Thyroid gland (tissue), 4 donors: ENCODE data around the gene SETD2. TPM values are rescaled to one million over a fixed set of nuclear protein-coding genes. Genes with fewer than 3 reads are reported as not detected.

Experiments
- DNase-seq, 2 donors: peaks; one replicate each; pipeline ENCODE4 v3.0.0-alpha.2; 2019
- H3K27ac ChIP-seq, 3 donors: fragments of 200-600 bp; sonication (generic); 1 replicate in 2 of 3; 2 replicates in 1 of 3; pipeline ENCODE4 v1.5.1; 2016 to 2019; ENCODE audit warnings: mild to moderate bottlenecking in 1 of 3, moderate library complexity in 1 of 3
- H3K27me3 ChIP-seq: fragments of 200-600 bp; sonication (generic); one replicate; pipeline ENCODE4 v1.5.1; 2019
- H3K36me3 ChIP-seq, 2 donors: fragments of 200-600 bp; sonication (generic); one replicate each; pipeline ENCODE4 v1.5.1; 2016 to 2019
- H3K4me1 ChIP-seq, 2 donors: fragments of 200-600 bp; sonication (generic); one replicate each; pipeline ENCODE4 v1.5.1; 2017 to 2019
- H3K4me3 ChIP-seq, 3 donors: fragments of 200-600 bp; sonication (generic); replicated peaks in 1 of 3; 1 replicate in 2 of 3; 2 replicates in 1 of 3; pipeline ENCODE4 v1.5.1; 2016; ENCODE audit warnings: mild to moderate bottlenecking in 1 of 3
- H3K9me3 ChIP-seq: fragments of 200-600 bp; sonication (generic); one replicate; pipeline ENCODE4 v1.5.1; 2017
- POLR2A ChIP-seq, 2 donors: fragments of 450-650 bp; IDR thresholded peaks; one replicate each; pipeline ENCODE4 v1.6.1; 2017; ENCODE audit warnings: antibody characterized with exemption in 2 of 2, mild to moderate bottlenecking in 2 of 2, moderate library complexity in 1 of 2
- WGBS, 2 donors: methylation state at CpG; one replicate each; pipeline ENCODE4 v1.1.5; 2017; 5-methylcytosine and 5-hydroxymethylcytosine counted together
- intact Hi-C: fragments of 100-400 bp; cut with DNase I; formaldehyde crosslinking; loops from one replicate; pipeline ENCODE4 v1.15.1; 2023
- total RNA-seq, 4 donors: library from RNA; depleted of rRNA; stranded (reverse); fragments of >200 nt; gene quantifications; one replicate each; pipeline ENCODE4 v1.2.3, GENCODE V29; 2016
- TF ChIP-seq, protein P1 (sequence below), 6 experiments: fragments of 200-600 bp in 3 of 6; fragments of 450-650 bp in 3 of 6; sonication (generic) in 3 of 6; IDR thresholded peaks; one replicate each; pipeline ENCODE4 v1.5.1; 2016 to 2019; ENCODE audit warnings: antibody characterized with exemption in 6 of 6, mild to moderate bottlenecking in 2 of 6, inconsistent platforms in 1 of 6, moderate library complexity in 1 of 6

SETD2 gene
- total RNA-seq, 4 donors from 2014 or later = 74.3 to 128 (median 85.5) TPM

- Histone ChIP-seq H3K9me3 (no peaks in the 10 kb centered on the region), H3K4me1 (peaks cover 18 to 32% of the 10 kb centered on the region in 2 donors), H3K36me3 (no peaks in the 10 kb centered on the region), H3K4me3 (no peak overlapping the region), H3K27me3 (no peaks in the 10 kb centered on the region), H3K27ac (no peak overlapping the region)
- WGBS, 2 donors = 54 to 58% methylated on average over 3 of the region's 3 CpGs
- DNase-seq = no peak
- TF ChIP-seq, protein P1, sequence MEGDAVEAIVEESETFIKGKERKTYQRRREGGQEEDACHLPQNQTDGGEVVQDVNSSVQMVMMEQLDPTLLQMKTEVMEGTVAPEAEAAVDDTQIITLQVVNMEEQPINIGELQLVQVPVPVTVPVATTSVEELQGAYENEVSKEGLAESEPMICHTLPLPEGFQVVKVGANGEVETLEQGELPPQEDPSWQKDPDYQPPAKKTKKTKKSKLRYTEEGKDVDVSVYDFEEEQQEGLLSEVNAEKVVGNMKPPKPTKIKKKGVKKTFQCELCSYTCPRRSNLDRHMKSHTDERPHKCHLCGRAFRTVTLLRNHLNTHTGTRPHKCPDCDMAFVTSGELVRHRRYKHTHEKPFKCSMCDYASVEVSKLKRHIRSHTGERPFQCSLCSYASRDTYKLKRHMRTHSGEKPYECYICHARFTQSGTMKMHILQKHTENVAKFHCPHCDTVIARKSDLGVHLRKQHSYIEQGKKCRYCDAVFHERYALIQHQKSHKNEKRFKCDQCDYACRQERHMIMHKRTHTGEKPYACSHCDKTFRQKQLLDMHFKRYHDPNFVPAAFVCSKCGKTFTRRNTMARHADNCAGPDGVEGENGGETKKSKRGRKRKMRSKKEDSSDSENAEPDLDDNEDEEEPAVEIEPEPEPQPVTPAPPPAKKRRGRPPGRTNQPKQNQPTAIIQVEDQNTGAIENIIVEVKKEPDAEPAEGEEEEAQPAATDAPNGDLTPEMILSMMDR (IDR thresholded peaks at IDR 0.05) = no peak
- no peak for TF ChIP-seq POLR2A (IDR thresholded peaks at IDR 0.05)
- intact Hi-C loops = no loop called here
Observed at GRCh38 chr3:47134311-47134710, 29.6 kb downstream of the SETD2 start.

DNA sequence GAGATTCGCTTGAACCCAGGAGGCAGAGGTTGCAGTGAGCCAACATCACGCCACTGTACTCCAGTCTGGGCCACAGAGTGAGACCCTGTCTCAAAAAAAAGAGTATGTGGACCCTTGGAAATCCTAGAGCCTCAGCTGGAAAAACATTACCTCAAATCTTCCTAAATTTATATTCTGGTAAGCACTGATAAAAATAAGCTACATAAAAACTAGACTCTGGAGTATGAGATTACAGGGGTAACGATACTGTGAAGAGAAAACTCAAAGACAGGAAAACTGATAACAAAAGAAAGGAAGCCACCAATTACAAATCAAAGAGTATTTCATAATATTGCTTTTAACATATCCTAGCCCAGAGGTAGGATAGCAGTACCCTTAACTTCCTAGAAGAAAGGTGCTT is 30.3 kb downstream of the SETD2 start:
- TF ChIP-seq, protein P1 (IDR thresholded peaks at IDR 0.05) = no peak
- no peaks in the 10 kb centered on the region for H3K27me3 ChIP-seq
- no peak overlapping the region for H3K27ac ChIP-seq
- H3K9me3 ChIP-seq = no peaks in the 10 kb centered on the region
- intact Hi-C loops = no loop called here
- H3K36me3 ChIP-seq = no peaks in the 10 kb centered on the region
- peaks cover 18 to 35% of the 10 kb centered on the region in 2 donors for H3K4me1 ChIP-seq
- DNase-seq = no peak
- 87 to 90% methylated on average over 3 of the region's 3 CpGs for WGBS, 2 donors
- no peak overlapping the region for H3K4me3 ChIP-seq

- WGBS, 2 donors = 76 to 89% methylated on average over 2 of the region's 2 CpGs
- no peaks in the 10 kb centered on the region for H3K36me3 ChIP-seq
- intact Hi-C loops = no loop called here
- H3K4me3 ChIP-seq = no peak overlapping the region
- peaks cover 22 to 31% of the 10 kb centered on the region in 2 donors for H3K4me1 ChIP-seq
- TF ChIP-seq POLR2A (IDR thresholded peaks at IDR 0.05) = no peak
- no peak overlapping the region for H3K27ac ChIP-seq
- no peak for DNase-seq
- H3K27me3 ChIP-seq = no peaks in the 10 kb centered on the region
- H3K9me3 ChIP-seq = no peaks in the 10 kb centered on the region
Observed at GRCh38 chr3:47130557-47130956, 33.4 kb downstream of the SETD2 start.

DNA sequence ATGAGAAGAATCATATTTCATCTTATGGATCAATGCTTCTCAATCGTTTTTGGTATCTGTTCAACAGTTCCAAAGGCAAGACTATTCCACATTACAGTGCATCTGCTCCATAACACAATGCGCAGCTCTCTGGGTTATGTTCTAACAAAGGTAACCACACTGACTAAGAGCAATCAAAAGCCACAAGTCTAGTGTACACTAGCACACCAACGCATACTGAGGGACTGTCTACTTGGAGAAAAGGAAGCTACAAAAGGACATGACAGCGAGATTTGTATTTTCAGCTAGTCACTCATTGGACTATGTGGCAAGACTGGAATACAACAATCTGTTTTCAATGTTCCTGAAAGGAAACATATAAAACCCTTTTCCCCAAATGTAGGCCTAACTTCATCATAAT is 35.8 kb downstream of the SETD2 start:
- no peaks in the 10 kb centered on the region for H3K9me3 ChIP-seq
- peaks cover 8 to 16% of the 10 kb centered on the region in 2 donors for H3K4me1 ChIP-seq
- 81 to 84% methylated on average over 4 of the region's 4 CpGs for WGBS, 2 donors
- H3K27me3 ChIP-seq = no peaks in the 10 kb centered on the region
- DNase-seq = no peak
- TF ChIP-seq, protein P1 (IDR thresholded peaks at IDR 0.05) = no peak
- TF ChIP-seq POLR2A (IDR thresholded peaks at IDR 0.05) = no peak
- intact Hi-C loops = no loop called here
- no peak overlapping the region for H3K27ac ChIP-seq
- peaks cover 11 to 12% of the 10 kb centered on the region in 2 donors for H3K36me3 ChIP-seq
- H3K4me3 ChIP-seq = no peak overlapping the region

DNA sequence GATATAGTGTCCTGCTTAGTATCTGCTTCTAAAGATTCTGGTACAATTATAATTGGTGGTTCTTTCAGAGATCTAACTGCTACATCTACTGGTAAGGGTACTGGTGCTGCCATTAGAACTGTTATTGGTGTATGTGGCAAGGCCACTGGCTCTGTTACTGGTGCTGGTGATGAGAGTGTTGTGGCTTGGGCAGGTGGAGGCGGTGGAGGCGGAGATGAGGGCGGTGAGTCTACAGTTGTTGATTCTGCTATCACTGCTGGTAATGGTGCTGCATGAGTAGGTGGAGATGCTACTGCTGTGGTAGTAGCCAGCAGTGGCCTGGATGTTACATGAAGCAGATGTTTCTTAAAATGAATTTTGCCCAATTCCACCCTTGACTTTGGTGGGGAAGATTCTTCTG is 40.1 kb downstream of the SETD2 start:
- Histone ChIP-seq H3K9me3 (no peaks in the 10 kb centered on the region), H3K27ac (no peak overlapping the region), H3K36me3 (peaks cover 17 to 20% of the 10 kb centered on the region in 2 donors), H3K4me1 (peaks cover 3 to 9% of the 10 kb centered on the region in 2 donors), H3K4me3 (no peak overlapping the region), H3K27me3 (no peaks in the 10 kb centered on the region)
- DNase-seq = no peak
- TF ChIP-seq, protein P1 (IDR thresholded peaks at IDR 0.05) = no peak
- TF ChIP-seq POLR2A (IDR thresholded peaks at IDR 0.05) = no peak
- intact Hi-C loops = no loop called here
- 99 to 100% methylated on average over 3 of the region's 3 CpGs for WGBS, 2 donors

- intact Hi-C loops = no loop called here
- no peak overlapping the region for H3K4me3 ChIP-seq
- no peaks in the 10 kb centered on the region for H3K4me1 ChIP-seq
- no peak for DNase-seq
- H3K27me3 ChIP-seq = no peaks in the 10 kb centered on the region
- TF ChIP-seq, protein P1 (IDR thresholded peaks at IDR 0.05) = no peak
- no peak for TF ChIP-seq POLR2A (IDR thresholded peaks at IDR 0.05)
- no peak overlapping the region for H3K27ac ChIP-seq
- H3K36me3 ChIP-seq = peaks cover 20 to 21% of the 10 kb centered on the region in 2 donors
- no peaks in the 10 kb centered on the region for H3K9me3 ChIP-seq
- WGBS, 2 donors = 94 to 96% methylated on average over 3 of the region's 3 CpGs
Observed at GRCh38 chr3:47121409-47121808, 42.5 kb downstream of the SETD2 start.
